ENCODE data around the gene MIOS. TPM values are rescaled to one million over a fixed set of nuclear protein-coding genes. Genes with fewer than 3 reads are reported as not detected.
"Not testable (repeated sequence)": the region's sequence is repeated elsewhere in the genome, so short reads cannot be mapped to it uniquely, and the experiment has no call there.

MIOS gene
- total and polyA plus RNA-seq, 10 donors: 18.0 to 104 (median 45.3) TPM

GRCh38 chr7:7556852-7557251 lies 9.8 kb upstream of the MIOS start:
- no peak overlapping the region for H3K4me3 ChIP-seq
- intact Hi-C loops (cut with DNase I; ENCODE audit: low total_unique reads): no loop called here
- H3K27me3 ChIP-seq (replicated peaks in 1 of 7): no peaks in the 10 kb centered on the region
- no peak for DNase-seq
- TF ChIP-seq POLR2AphosphoS5 (IDR thresholded peaks at IDR 0.05) (no peak), POLR2A (IDR thresholded peaks at IDR 0.05) (no peak), CTCF (IDR thresholded peaks at IDR 0.05 in 8 of 11, conservative IDR thresholded peaks at IDR 0.05 in 3 of 11) (no peak)
- H3K4me1 ChIP-seq: no peaks in the 10 kb centered on the region
- H3K27ac ChIP-seq: no peak overlapping the region
- peaks cover 0 to 24% (median 12%) of the 10 kb centered on the region in 8 donors for H3K9me3 ChIP-seq
- peaks cover 0 to 6% (median 0%) of the 10 kb centered on the region in 6 donors for H3K36me3 ChIP-seq
- 95 to 100% (median 100%) methylated on average over 1 of the region's 1 CpG for WGBS, 5 donors

- intact Hi-C loops (cut with DNase I; ENCODE audit: low total_unique reads): no loop called here
- 86 to 95% (median 94%) methylated on average over 4 to 5 of the region's 5 CpGs for WGBS, 5 donors
- H3K4me1 ChIP-seq: no peaks in the 10 kb centered on the region
- no peaks in the 10 kb centered on the region for H3K27me3 ChIP-seq (replicated peaks in 1 of 7)
- H3K36me3 ChIP-seq: peaks cover 0 to 6% (median 0%) of the 10 kb centered on the region in 6 donors
- no peak for TF ChIP-seq POLR2A (IDR thresholded peaks at IDR 0.05)
- TF ChIP-seq POLR2AphosphoS5 (IDR thresholded peaks at IDR 0.05): no peak
- H3K4me3 ChIP-seq: no peak overlapping the region
- peaks cover 0 to 24% (median 12%) of the 10 kb centered on the region in 8 donors for H3K9me3 ChIP-seq
- no peak for DNase-seq
- no peak overlapping the region for H3K27ac ChIP-seq
Observed at GRCh38 chr7:7557252-7557651, 9.4 kb upstream of the MIOS start.

- H3K27me3 ChIP-seq (replicated peaks in 1 of 7); H3K4me3 ChIP-seq; intact Hi-C loops (cut with DNase I; ENCODE audit: low total_unique reads); H3K36me3 ChIP-seq; H3K27ac ChIP-seq; DNase-seq: not testable (repeated sequence)
- H3K9me3 ChIP-seq: peaks cover 0 to 24% (median 12%) of the 10 kb centered on the region in 8 donors
- H3K4me1 ChIP-seq: peaks cover 0 to 21% (median 13%) of the 10 kb centered on the region in 6 donors
- 95 to 98% (median 97%) methylated on average over 5 of the region's 5 CpGs for WGBS, 5 donors
Observed at GRCh38 chr7:7561591-7561990, 5.1 kb upstream of the MIOS start.

- peaks cover 0 to 24% (median 12%) of the 10 kb centered on the region in 8 donors for H3K9me3 ChIP-seq
- H3K27me3 ChIP-seq (replicated peaks in 1 of 7): no peaks in the 10 kb centered on the region
- H3K36me3 ChIP-seq: peaks cover 0 to 6% (median 0%) of the 10 kb centered on the region in 6 donors
- intact Hi-C loops (cut with DNase I; ENCODE audit: low total_unique reads): no loop called here
- peaks cover 0 to 26% (median 18%) of the 10 kb centered on the region in 6 donors for H3K4me1 ChIP-seq
- H3K27ac ChIP-seq: no peak overlapping the region
- H3K4me3 ChIP-seq: no peak overlapping the region
- WGBS, 5 donors: 80 to 90% (median 85%) methylated on average over 3 of the region's 3 CpGs
- TF ChIP-seq POLR2AphosphoS5 (IDR thresholded peaks at IDR 0.05) (no peak), CTCF (IDR thresholded peaks at IDR 0.05 in 8 of 11, conservative IDR thresholded peaks at IDR 0.05 in 3 of 11) (no peak), POLR2A (IDR thresholded peaks at IDR 0.05) (no peak)
- no peak for DNase-seq
Observed at GRCh38 chr7:7562736-7563135, 3.9 kb upstream of the MIOS start.

- TF ChIP-seq POLR2AphosphoS5 (IDR thresholded peaks at IDR 0.05): no peak
- no peak for TF ChIP-seq CTCF (IDR thresholded peaks at IDR 0.05 in 8 of 11, conservative IDR thresholded peaks at IDR 0.05 in 3 of 11)
- TF ChIP-seq POLR2A (IDR thresholded peaks at IDR 0.05): no peak
- 91 to 96% (median 95%) methylated on average over 5 of the region's 5 CpGs for WGBS, 5 donors
- no peak overlapping the region for H3K4me3 ChIP-seq
- no peaks in the 10 kb centered on the region for H3K27me3 ChIP-seq (replicated peaks in 1 of 7)
- DNase-seq: no peak
- no peak overlapping the region for H3K27ac ChIP-seq
- intact Hi-C loops (cut with DNase I; ENCODE audit: low total_unique reads): no loop called here
- peaks cover 2 to 31% (median 23%) of the 10 kb centered on the region in 6 donors for H3K4me1 ChIP-seq
- H3K9me3 ChIP-seq: peaks cover 0 to 19% (median 9%) of the 10 kb centered on the region in 8 donors
- peaks cover 0 to 6% (median 0%) of the 10 kb centered on the region in 6 donors for H3K36me3 ChIP-seq
Observed at GRCh38 chr7:7563269-7563668, 3.4 kb upstream of the MIOS start.
